HL-60 (cell line): Measurements from ENCODE around the gene RBFOX1.

ENCODE experiments used
- DNase-seq, 2 experiments: peaks; one replicate each; pipeline ENCODE4 v3.0.0-alpha.2; 2010 to 2020; ENCODE audit warnings: low read depth in 1 of 2, low spot score in 1 of 2
- H3K27ac ChIP-seq: fragments of 250-450 bp; sonication (Bioruptor Pico); replicated peaks from 2 replicates; pipeline ENCODE4 v1.5.1; 2020; ENCODE audit warnings: mild to moderate bottlenecking, moderate library complexity
- H3K27me3 ChIP-seq: fragments of 250-450 bp; sonication (Bioruptor Pico); 2 replicates; pipeline ENCODE4 v1.5.1; 2021; ENCODE audit warnings: mild to moderate bottlenecking, moderate library complexity; ENCODE audit not compliant: insufficient read depth, poor library complexity, severe bottlenecking
- H3K4me3 ChIP-seq: replicated peaks from 2 replicates; pipeline ENCODE4 v1.5.1; 2011; ENCODE audit warnings: mild to moderate bottlenecking, control low read depth, low read length; ENCODE audit not compliant: insufficient read depth
- CTCF ChIP-seq: IDR thresholded peaks from one replicate; pipeline ENCODE4 v1.5.1; 2011; ENCODE audit warnings: low read length, control low read depth, inconsistent platforms; ENCODE audit not compliant: insufficient read depth
- GABPA ChIP-seq: IDR thresholded peaks from 2 replicates; pipeline ENCODE4 v1.6.1; 2012; ENCODE audit warnings: low read depth
- POLR2AphosphoS5 ChIP-seq: IDR thresholded peaks from 2 replicates; pipeline ENCODE4 v1.6.1; 2012; ENCODE audit warnings: low read depth
- REST ChIP-seq: IDR thresholded peaks from 2 replicates; pipeline ENCODE4 v1.6.1; 2012; ENCODE audit warnings: low read depth; ENCODE audit not compliant: insufficient replicate concordance
- SPI1 ChIP-seq: IDR thresholded peaks from 2 replicates; pipeline ENCODE4 v1.6.1; 2012; ENCODE audit warnings: low read depth, mild to moderate bottlenecking, borderline replicate concordance

The RBFOX1 gene

GRCh38 chr16:7746941-7747340 is 414.3 kb downstream of the RBFOX1 start:
- Histone ChIP-seq H3K27ac (no peak overlapping the region), H3K4me3 (no peak overlapping the region), H3K27me3 (no peaks in the 10 kb centered on the region)
- no peak for DNase-seq
- TF ChIP-seq CTCF = no peak
- TF ChIP-seq POLR2AphosphoS5 = no peak
- TF ChIP-seq SPI1 = no peak

- H3K27me3 ChIP-seq = no peaks in the 10 kb centered on the region
- H3K27ac ChIP-seq = no peak overlapping the region
- DNase-seq = no peak
- TF ChIP-seq CTCF (no peak), GABPA (no peak), POLR2AphosphoS5 (no peak), REST (no peak)
- H3K4me3 ChIP-seq = no peak overlapping the region
Observed at GRCh38 chr16:7748522-7748921, 415.9 kb downstream of the RBFOX1 start.

GRCh38 chr16:7755347-7755882 is 422.8 kb downstream of the RBFOX1 start:
- Histone ChIP-seq H3K27me3 (no peaks in the 10 kb centered on the region), H3K4me3 (no peak overlapping the region), H3K27ac (no peak overlapping the region)
- TF ChIP-seq REST = no peak
- no peak for TF ChIP-seq GABPA
- TF ChIP-seq POLR2AphosphoS5 = no peak
- TF ChIP-seq SPI1 = no peak
- TF ChIP-seq CTCF = no peak
- DNase-seq = no peak
